ENCODE measurements around the gene OBSCN. TPM values are rescaled to one million over a fixed set of nuclear protein-coding genes. Genes with fewer than 3 reads are reported as not detected.

Gene OBSCN
- total and polyA plus RNA-seq, 2 of the 13 experiments (the other 11 are each of a cell fraction or from before 2014, with no cell fraction given): 0.20 TPM

DNA sequence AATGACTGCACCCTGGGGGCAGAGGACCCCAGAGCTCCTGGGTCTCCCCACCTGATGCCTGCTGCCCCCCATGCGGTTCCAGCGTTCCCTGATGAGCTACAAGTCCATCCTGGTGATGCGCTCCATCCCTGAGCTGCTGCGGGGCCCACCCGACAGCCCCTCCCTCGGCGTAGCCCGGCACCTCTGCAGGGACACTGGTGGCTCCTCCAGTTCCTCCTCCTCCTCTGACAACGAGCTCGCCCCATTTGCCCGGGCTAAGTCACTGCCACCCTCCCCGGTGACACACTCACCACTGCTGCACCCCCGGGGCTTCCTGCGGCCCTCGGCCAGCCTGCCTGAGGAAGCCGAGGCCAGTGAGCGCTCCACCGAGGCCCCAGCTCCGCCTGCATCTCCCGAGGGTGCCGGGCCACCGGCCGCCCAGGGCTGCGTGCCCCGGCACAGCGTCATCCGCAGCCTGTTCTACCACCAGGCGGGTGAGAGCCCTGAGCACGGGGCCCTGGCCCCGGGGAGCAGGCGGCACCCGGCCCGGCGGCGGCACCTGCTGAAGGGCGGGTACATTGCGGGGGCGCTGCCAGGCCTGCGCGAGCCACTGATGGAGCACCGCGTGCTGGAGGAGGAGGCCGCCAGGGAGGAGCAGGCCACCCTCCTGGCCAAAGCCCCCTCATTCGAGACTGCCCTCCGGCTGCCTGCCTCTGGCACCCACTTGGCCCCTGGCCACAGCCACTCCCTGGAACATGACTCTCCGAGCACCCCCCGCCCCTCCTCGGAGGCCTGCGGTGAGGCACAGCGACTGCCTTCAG lies 163.3 kb downstream of the OBSCN start:
- CTCF ChIA-PET (ENCODE audit: low intra/inter-chr PET ratio, low total read pairs): no interaction called here
- H3K4me3 ChIP-seq (replicated peaks in 1 of 3; ENCODE audit: insufficient read depth in 1 of 3, low read depth in 2 of 3, low read length in 3 of 3): no peak overlapping the region
- H4K20me1 ChIP-seq (ENCODE audit: insufficient read depth, low read length): no peaks in the 10 kb centered on the region
- no peak for FAIRE-seq
- no TSS peak for BruUV-seq (replicated peaks)
- H3K9me3 ChIP-seq (ENCODE audit: low read length): no peaks in the 10 kb centered on the region
- H3K79me2 ChIP-seq (ENCODE audit: insufficient read depth, low read length): no peaks in the 10 kb centered on the region
- H3K36me3 ChIP-seq (replicated peaks in 1 of 2; ENCODE audit: control insufficient read depth in 1 of 2, insufficient read depth in 2 of 2, low read length in 2 of 2): no peaks in the 10 kb centered on the region
- in situ Hi-C loops (cut with HindIII; ENCODE audit: extremely low pct_ligation_motif_present, low pct_unique_long_range_greater_than_20kb): no loop called here
- H3K27ac ChIP-seq (ENCODE audit: extremely low read length, insufficient read depth, low read length): no peak overlapping the region
- no peak for DNase-seq (ENCODE audit: low spot score)
- POLR2A ChIA-PET: no interaction called here
- no peak for ATAC-seq
- H3K9ac ChIP-seq (ENCODE audit: insufficient read depth, low read depth, low read length): no peak overlapping the region
- no peak overlapping the region for H3K4me2 ChIP-seq (ENCODE audit: low read depth, low read length)
- intact Hi-C loops (cut with micrococcal nuclease; ENCODE audit: unreplicated experiment): no loop called here
- no peak for TF ChIP-seq NCOA5 (CRISPR knock-in tag; IDR thresholded peaks at IDR 0.05)
- no peak for TF ChIP-seq GATAD1 (CRISPR knock-in tag; IDR thresholded peaks at IDR 0.05)
- no peak for TF ChIP-seq DNMT3B (CRISPR knock-in tag; conservative IDR thresholded peaks at IDR 0.05)
- no peak for TF ChIP-seq HMG20A (CRISPR knock-in tag; IDR thresholded peaks at IDR 0.05; ENCODE audit: borderline replicate concordance)
- TF ChIP-seq PHF21A (CRISPR knock-in tag; IDR thresholded peaks at IDR 0.05): no peak
- peaks cover 28% of the 10 kb centered on the region for H3K4me1 ChIP-seq (ENCODE audit: insufficient read depth, low read length)
- WGBS (ENCODE audit: low lambda C conversion rate): 68% methylated on average over 20 of the region's 50 CpGs
- peaks cover 0 to 18% of the 10 kb centered on the region in 2 experiments; a peak in 4 of 5 replicates for H3K27me3 ChIP-seq (ENCODE audit: control insufficient read depth in 1 of 2, insufficient read depth in 2 of 2, low read length in 2 of 2)
- no peak overlapping the region for H2AFZ ChIP-seq (ENCODE audit: low read length)

DNA sequence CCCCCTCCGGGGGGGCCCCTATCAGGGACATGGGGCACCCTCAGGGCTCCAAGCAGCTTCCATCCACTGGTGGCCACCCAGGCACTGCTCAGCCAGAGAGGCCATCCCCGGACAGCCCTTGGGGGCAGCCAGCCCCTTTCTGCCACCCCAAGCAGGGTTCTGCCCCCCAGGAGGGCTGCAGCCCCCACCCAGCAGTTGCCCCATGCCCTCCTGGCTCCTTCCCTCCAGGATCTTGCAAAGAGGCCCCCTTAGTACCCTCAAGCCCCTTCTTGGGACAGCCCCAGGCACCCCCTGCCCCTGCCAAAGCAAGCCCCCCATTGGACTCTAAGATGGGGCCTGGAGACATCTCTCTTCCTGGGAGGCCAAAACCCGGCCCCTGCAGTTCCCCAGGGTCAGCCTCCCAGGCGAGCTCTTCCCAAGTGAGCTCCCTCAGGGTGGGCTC lies 163.9 kb downstream of the OBSCN start:
- POLR2A ChIA-PET: no interaction called here
- intact Hi-C loops (cut with micrococcal nuclease; ENCODE audit: unreplicated experiment) (no loop called here), in situ Hi-C loops (cut with HindIII; ENCODE audit: extremely low pct_ligation_motif_present, low pct_unique_long_range_greater_than_20kb) (no loop called here)
- no peak overlapping the region for H3K27ac ChIP-seq (ENCODE audit: extremely low read length, insufficient read depth, low read length)
- CTCF ChIA-PET (ENCODE audit: low intra/inter-chr PET ratio, low total read pairs): no interaction called here
- peaks cover 28% of the 10 kb centered on the region for H3K4me1 ChIP-seq (ENCODE audit: insufficient read depth, low read length)
- DNase-seq (ENCODE audit: low spot score) (no peak), FAIRE-seq (no peak), ATAC-seq (no peak)
- no TSS peak for BruUV-seq (replicated peaks)
- H2AFZ ChIP-seq (ENCODE audit: low read length): no peak overlapping the region
- no peak overlapping the region for H3K4me3 ChIP-seq (replicated peaks in 1 of 3; ENCODE audit: insufficient read depth in 1 of 3, low read depth in 2 of 3, low read length in 3 of 3)
- no peaks in the 10 kb centered on the region for H3K79me2 ChIP-seq (ENCODE audit: insufficient read depth, low read length)
- H3K27me3 ChIP-seq (ENCODE audit: control insufficient read depth in 1 of 2, insufficient read depth in 2 of 2, low read length in 2 of 2): peaks cover 0 to 18% of the 10 kb centered on the region in 2 experiments; a peak in 4 of 5 replicates
- H4K20me1 ChIP-seq (ENCODE audit: insufficient read depth, low read length): no peaks in the 10 kb centered on the region
- H3K4me2 ChIP-seq (ENCODE audit: low read depth, low read length): no peak overlapping the region
- no peaks in the 10 kb centered on the region for H3K9me3 ChIP-seq (ENCODE audit: low read length)
- TF ChIP-seq RFX5 (IDR thresholded peaks at IDR 0.05; ENCODE audit: low read depth, low read length) (no peak), ZNF878 (CRISPR knock-in tag; IDR thresholded peaks at IDR 0.05) (no peak), ZNF790 (CRISPR knock-in tag; IDR thresholded peaks at IDR 0.05; ENCODE audit: borderline replicate concordance) (no peak)
- WGBS (ENCODE audit: low lambda C conversion rate): 34% methylated on average over 3 of the region's 4 CpGs
- no peak overlapping the region for H3K9ac ChIP-seq (ENCODE audit: insufficient read depth, low read depth, low read length)
- no peaks in the 10 kb centered on the region for H3K36me3 ChIP-seq (replicated peaks in 1 of 2; ENCODE audit: control insufficient read depth in 1 of 2, insufficient read depth in 2 of 2, low read length in 2 of 2)
